HepG2 (cell line): Measurements from ENCODE around the gene CSTB.

ENCODE experiments used
- CHD4 ChIP-seq: fragments of 200-600 bp; sonication (generic); IDR thresholded peaks from 2 replicates; pipeline ENCODE4 v1.7.0; 2017; ENCODE audit warnings: mild to moderate bottlenecking, low read length, borderline replicate concordance
- EP300 ChIP-seq, 3 experiments: sonication (generic) in 1 of 3; formaldehyde crosslinking in 1 of 3; IDR thresholded peaks; 2 replicates each; pipeline versions ENCODE4 v1.5.1 to v1.6.1; 2011 to 2020; ENCODE audit warnings: low read depth in 2 of 3, low read length in 2 of 3, borderline replicate concordance in 1 of 3, improper control_type of control experiment in 1 of 3, mild to moderate bottlenecking in 1 of 3, missing genetic modification reagents in 1 of 3, moderate library complexity in 1 of 3
- FOXM1 ChIP-seq: sonication (generic); formaldehyde crosslinking; IDR thresholded peaks from 2 replicates; pipeline ENCODE4 v1.5.0; 2020; ENCODE audit warnings: missing genetic modification reagents
- KAT7 ChIP-seq: IDR thresholded peaks from 2 replicates; pipeline ENCODE4 v1.6.1; 2018; ENCODE audit warnings: borderline replicate concordance, missing compliant biosample characterization
- KDM1A ChIP-seq: IDR thresholded peaks from 2 replicates; pipeline ENCODE4 v1.6.1; 2016; ENCODE audit warnings: missing compliant biosample characterization
- SMARCC2 ChIP-seq: fragments of 450-650 bp; IDR thresholded peaks from 2 replicates; pipeline ENCODE4 v1.6.1; 2017; ENCODE audit warnings: antibody characterized with exemption, mild to moderate bottlenecking
- TAF1 ChIP-seq: sonication (generic); formaldehyde crosslinking; IDR thresholded peaks from 2 replicates; pipeline ENCODE4 v1.4.0; 2020; ENCODE audit warnings: missing genetic modification reagents
- ZBTB20 ChIP-seq: sonication (generic); formaldehyde crosslinking; IDR thresholded peaks from 2 replicates; pipeline ENCODE4 v1.8.1; 2023; ENCODE audit warnings: missing genetic modification reagents, low read depth, mild to moderate bottlenecking, borderline replicate concordance
- ZNF264 ChIP-seq: sonication (generic); formaldehyde crosslinking; IDR thresholded peaks from 2 replicates; pipeline ENCODE4 v1.4.0; 2020; ENCODE audit warnings: missing genetic modification reagents
- ZNF446 ChIP-seq: sonication (generic); formaldehyde crosslinking; IDR thresholded peaks from 2 replicates; pipeline ENCODE4 v1.5.0; 2020; ENCODE audit warnings: mild to moderate bottlenecking, missing genetic modification reagents
- TF ChIP-seq, protein P1 (sequence below): sonication (generic); formaldehyde crosslinking; IDR thresholded peaks from 2 replicates; pipeline ENCODE4 v1.5.0; 2020; ENCODE audit warnings: mild to moderate bottlenecking, missing genetic modification reagents, moderate library complexity
- TF ChIP-seq, protein P2 (sequence below): IDR thresholded peaks from 2 replicates; pipeline ENCODE4 v1.6.1; 2012; ENCODE audit warnings: inconsistent platforms
- TF ChIP-seq, protein P3 (sequence below): conservative IDR thresholded peaks from 2 replicates; pipeline ENCODE4 v1.6.1; 2018; ENCODE audit warnings: missing genetic modification reagents
- TF ChIP-seq, protein P4 (sequence below): sonication (generic); formaldehyde crosslinking; IDR thresholded peaks from 2 replicates; pipeline ENCODE4 v1.8.0; 2022; ENCODE audit warnings: mild to moderate bottlenecking, missing genetic modification reagents, moderate library complexity

DNA sequence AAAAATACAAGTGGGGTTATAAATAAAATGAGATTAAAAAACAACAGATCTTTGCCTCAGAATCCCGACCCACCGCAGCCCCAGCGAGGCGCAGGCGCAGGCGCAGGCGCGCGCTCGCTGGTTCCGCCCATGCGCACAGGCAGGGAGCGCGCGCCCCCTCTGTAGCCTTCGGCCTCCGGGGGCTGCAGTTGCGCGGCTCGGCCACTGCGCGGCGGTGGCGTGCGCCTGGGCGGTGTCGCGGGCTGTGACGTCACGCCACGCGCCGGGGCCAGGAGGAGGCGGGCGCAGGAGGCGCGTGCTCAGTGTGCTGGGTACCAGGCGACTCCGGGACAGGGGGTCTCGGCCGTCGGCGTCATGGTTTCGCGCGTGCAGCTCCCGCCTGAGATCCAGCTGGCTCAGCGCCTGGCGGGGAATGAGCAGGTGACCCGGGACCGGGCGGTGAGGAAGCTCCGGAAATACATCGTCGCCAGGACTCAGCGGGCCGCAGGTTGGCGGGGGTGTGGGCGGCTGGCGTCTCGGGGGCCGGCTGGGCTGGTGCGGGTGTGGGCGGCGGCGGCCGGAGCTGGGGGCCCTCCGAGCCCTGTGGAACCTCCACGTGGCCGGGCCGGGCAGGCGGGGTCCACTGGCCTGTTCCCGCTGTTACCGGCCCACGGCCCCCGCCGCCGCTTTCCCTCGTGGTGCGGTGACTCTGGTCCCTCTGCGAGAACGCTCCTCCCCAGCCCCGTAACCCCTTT is 13.3 kb upstream of the CSTB start, which contains the start of gene RRP1:
- TF ChIP-seq ZNF446 (CRISPR knock-in tag) (no peak; the same call in 1 of the 2 replicates), CHD4 (no peak), ZBTB20 (CRISPR knock-in tag) (no peak), FOXM1 (no peak), ZNF264 (CRISPR knock-in tag) (no peak), KAT7 (CRISPR knock-in tag) (peak; percentile 72; the same call in 1 of the 2 replicates), TAF1 (CRISPR knock-in tag) (peak; percentile 70), EP300 (IDR thresholded peaks at IDR 0.05; ENCODE audit: low read depth in 2 of 2, low read length in 2 of 2) (0 out of 4 replicates have a peak, but pooled peaks of 1 of the 2 experiments have one; percentile 6), EP300 (CRISPR knock-in tag; IDR thresholded peaks at IDR 0.05; ENCODE audit: borderline replicate concordance) (peak; percentile 35; the same call in 1 of the 2 replicates), KDM1A (CRISPR knock-in tag) (no peak), SMARCC2 (no peak; the same call in 1 of the 2 replicates)
- TF ChIP-seq, protein P1, sequence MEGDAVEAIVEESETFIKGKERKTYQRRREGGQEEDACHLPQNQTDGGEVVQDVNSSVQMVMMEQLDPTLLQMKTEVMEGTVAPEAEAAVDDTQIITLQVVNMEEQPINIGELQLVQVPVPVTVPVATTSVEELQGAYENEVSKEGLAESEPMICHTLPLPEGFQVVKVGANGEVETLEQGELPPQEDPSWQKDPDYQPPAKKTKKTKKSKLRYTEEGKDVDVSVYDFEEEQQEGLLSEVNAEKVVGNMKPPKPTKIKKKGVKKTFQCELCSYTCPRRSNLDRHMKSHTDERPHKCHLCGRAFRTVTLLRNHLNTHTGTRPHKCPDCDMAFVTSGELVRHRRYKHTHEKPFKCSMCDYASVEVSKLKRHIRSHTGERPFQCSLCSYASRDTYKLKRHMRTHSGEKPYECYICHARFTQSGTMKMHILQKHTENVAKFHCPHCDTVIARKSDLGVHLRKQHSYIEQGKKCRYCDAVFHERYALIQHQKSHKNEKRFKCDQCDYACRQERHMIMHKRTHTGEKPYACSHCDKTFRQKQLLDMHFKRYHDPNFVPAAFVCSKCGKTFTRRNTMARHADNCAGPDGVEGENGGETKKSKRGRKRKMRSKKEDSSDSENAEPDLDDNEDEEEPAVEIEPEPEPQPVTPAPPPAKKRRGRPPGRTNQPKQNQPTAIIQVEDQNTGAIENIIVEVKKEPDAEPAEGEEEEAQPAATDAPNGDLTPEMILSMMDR (CRISPR knock-in tag): peak; percentile 90
- TF ChIP-seq, protein P2, sequence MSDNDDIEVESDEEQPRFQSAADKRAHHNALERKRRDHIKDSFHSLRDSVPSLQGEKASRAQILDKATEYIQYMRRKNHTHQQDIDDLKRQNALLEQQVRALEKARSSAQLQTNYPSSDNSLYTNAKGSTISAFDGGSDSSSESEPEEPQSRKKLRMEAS: peak; percentile 99
- TF ChIP-seq, protein P3, sequence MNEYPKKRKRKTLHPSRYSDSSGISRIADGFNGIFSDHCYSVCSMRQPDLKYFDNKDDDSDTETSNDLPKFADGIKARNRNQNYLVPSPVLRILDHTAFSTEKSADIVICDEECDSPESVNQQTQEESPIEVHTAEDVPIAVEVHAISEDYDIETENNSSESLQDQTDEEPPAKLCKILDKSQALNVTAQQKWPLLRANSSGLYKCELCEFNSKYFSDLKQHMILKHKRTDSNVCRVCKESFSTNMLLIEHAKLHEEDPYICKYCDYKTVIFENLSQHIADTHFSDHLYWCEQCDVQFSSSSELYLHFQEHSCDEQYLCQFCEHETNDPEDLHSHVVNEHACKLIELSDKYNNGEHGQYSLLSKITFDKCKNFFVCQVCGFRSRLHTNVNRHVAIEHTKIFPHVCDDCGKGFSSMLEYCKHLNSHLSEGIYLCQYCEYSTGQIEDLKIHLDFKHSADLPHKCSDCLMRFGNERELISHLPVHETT (CRISPR knock-in tag): no peak
- TF ChIP-seq, protein P4, sequence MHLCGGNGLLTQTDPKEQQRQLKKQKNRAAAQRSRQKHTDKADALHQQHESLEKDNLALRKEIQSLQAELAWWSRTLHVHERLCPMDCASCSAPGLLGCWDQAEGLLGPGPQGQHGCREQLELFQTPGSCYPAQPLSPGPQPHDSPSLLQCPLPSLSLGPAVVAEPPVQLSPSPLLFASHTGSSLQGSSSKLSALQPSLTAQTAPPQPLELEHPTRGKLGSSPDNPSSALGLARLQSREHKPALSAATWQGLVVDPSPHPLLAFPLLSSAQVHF (CRISPR knock-in tag): peak; percentile 65; the same call in 1 of the 2 replicates
